ENCODE measurements around the gene PCSK5.
A peak's percentile ranks its signal among the peaks of the same experiment; 100 is the strongest.
"Not testable (repeated sequence)": the region's sequence is repeated elsewhere in the genome, so short reads cannot be mapped to it uniquely, and the experiment has no call there.

Gene PCSK5

DNA sequence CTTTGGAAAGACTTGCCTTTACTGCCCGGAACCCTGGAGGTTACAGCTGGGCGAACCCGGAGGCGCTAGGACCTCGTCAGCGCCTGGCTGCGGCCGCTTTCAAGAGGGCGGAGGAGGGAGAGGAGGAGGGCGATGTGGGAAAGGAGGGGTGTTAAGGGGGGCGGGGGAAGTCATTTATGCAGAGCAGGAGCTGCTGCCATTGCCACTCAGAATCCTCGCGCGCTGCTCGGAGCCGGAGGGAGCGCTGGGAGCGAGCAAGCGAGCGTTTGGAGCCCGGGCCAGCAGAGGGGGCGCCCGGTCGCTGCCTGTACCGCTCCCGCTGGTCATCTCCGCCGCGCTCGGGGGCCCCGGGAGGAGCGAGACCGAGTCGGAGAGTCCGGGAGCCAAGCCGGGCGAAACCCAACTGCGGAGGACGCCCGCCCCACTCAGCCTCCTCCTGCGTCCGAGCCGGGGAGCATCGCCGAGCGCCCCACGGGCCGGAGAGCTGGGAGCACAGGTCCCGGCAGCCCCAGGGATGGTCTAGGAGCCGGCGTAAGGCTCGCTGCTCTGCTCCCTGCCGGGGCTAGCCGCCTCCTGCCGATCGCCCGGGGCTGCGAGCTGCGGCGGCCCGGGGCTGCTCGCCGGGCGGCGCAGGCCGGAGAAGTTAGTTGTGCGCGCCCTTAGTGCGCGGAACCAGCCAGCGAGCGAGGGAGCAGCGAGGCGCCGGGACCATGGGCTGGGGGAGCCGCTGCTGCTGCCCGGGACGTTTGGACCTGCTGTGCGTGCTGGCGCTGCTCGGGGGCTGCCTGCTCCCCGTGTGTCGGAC, at the start of gene PCSK5:
TSS of gene PCSK5 (plus strand) at position 202 of the 805 bp plus-strand sequence. CDS start at position 711, 509 bp downstream.
- peak; percentile 67 for DNase-seq

DNA sequence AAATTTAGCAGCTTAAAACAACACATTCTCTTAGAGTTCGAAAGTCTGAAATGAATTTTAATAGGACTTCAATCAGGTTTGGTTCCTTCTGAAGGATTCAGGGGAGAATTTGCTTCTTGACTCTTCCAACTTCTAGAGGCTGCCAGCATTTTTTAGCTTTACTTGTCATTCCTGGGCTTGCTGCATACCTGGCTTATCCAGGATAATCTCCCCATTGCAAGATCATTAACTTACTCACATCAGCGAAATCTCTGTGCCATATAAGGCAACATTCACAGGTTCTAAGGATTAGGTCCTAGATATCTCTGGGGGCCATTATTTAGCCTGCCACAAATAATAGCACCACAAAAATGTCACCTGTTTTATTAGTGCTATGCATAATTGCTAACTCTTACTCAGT, 46.2 kb upstream of the PCSK5 start:
- no peak for DNase-seq

DNA sequence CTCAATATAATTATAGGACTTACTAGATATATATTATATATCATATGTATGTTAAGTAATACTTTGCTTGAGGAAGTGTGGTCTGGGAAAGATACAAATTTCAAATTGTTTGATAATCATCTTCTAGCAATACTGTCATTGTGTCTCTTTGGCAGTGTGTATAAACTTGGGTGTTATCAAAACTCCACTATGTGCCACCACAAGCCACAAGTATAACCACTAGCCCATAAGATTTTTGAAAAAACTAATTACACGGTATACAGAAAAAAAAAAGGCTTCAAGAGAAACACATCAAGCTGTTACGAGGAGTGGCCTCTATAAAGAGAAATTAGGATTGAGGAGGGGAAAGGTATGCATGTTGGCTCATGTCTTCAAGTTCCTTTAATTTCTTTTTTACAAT, 44.7 kb upstream of the PCSK5 start:
- no peak for DNase-seq

DNA sequence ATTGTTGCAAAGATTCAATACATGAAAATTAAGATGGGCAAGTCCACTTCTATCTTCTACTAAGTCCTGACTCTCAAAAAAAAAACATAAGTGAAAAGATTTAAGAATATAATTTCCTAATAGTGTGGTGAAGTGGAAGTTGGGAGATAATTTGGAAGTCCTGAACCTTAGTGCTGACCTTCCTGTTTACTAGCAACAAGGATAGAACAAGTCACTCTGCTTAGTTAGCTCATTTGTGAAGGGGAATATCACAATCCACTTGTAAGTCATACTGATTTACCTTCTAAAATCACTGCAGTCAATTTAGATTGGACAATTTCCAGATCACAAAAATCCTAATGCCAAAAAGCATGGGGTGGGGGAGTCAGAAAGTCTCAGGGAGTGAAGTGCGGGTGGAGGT, 43.4 kb upstream of the PCSK5 start:
- no peak for DNase-seq

DNA sequence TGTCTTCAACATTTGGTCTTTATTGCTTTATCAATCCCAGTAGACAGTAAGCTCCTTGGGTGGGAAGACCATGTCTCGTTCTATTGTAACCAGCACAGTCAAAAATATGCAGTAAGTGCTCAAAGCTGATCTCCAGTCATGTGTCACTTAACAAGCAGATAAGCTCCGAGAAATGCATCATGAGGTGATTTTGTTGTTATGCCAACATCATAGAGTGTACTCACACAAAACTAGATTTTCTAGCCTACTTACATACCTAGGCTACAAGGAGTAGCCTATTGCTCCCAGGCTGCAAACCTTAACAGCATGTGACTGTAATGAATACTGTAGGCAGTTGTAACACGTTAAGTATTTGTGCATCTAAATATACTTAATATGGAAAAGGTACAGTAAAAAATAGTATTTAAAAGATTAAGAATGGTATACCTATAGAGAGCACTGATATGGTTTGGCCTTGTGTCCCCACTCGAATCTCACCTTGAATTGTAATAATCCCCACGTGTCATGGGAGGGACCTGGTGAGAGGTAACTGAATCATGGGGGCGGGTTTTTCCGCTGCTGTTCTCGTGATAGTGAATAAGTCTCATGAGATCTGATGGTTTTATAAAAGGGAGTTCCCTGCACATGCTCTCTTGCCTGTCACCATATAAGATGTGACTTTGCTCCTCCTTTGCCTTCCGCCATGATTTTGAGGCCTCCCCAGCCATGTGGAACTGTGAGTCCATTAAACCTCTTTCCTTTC, 39.8 kb upstream of the PCSK5 start:
- DNase-seq, result no peak

DNA sequence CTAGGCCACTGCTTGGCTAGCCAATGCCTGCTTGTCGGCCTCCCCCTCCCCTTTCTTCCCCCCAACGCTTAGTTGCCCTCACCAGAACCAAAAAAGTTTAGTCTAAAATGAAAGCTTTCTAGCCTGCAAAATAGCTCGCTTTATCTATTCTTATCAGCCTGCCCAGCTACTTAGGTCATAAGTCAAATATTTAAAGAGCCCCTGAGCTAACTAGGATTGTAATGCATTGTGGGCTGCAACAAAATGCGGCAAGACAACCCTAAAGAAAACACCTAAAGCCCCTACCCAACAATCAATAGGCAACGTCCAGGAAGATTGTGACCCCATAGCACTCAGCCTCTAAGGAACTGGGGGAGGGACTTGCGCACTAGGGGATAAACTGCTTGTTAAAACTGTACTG, 38.6 kb upstream of the PCSK5 start:
- DNase-seq, result no peak

DNA sequence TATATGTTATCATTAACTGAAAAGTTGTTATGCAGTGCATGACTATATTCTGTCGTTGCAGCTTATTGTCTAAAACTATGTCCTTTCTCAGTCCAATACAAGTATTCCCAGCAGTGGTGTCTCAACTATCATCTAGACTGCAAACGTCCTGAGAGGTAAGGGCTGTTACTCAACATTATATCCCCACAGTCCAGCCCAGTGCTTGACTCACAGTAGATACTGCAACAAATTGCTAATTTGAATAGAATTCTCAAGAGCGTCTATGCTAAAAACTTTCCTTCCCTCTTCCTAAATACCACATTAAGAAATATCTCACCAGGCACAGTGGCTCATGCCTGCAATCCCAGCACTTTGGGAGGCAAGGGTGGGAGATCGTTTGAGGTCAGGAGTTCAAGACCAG, 37.7 kb upstream of the PCSK5 start:
- DNase-seq, result no peak

DNA sequence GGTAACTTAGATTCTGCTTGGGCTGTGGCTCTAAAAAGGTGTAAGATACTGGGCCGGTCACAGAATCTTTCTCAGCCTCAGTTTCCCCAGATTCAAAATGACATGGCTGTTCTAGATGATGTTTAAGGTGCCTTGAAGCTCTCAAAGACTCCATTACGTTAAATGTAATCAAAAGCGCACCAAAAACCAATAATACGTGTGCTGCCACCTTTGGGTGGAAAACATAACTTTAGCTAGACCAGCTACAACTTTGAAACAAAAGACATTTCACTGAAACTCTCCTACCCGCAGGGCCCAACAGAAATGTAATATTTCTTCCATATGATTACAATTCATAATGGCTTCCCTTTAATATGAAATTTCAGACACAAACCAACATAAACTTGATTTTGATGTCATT, 35.0 kb upstream of the PCSK5 start:
- no peak for DNase-seq

DNA sequence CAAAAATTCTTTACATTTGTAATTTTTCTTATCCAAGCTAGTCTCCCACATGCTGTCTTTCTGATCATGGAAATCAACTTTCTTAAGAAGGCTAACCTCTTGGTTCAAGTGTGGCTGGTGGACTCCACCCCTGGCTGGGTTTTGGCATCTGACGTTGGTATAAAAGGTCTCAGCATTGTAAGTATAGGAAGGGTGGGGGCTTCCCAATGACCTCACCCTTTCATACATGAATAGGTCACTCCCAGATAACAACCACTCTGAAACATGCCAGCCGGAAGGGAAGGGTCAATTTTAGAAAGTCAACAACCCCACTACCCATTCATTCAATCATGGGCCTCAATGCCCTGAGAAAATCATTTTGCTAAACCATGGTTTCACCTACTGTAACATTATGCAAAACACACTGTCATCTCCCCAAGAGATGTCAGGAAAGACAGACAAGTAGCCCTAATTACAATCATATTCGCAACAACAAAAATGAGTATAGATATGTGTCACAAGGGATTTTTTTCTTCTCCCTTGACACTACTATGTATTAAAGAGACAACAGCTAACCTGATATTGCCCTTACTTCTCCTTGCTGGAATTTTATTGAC, 31.9 kb upstream of the PCSK5 start:
- DNase-seq, result no peak

DNA sequence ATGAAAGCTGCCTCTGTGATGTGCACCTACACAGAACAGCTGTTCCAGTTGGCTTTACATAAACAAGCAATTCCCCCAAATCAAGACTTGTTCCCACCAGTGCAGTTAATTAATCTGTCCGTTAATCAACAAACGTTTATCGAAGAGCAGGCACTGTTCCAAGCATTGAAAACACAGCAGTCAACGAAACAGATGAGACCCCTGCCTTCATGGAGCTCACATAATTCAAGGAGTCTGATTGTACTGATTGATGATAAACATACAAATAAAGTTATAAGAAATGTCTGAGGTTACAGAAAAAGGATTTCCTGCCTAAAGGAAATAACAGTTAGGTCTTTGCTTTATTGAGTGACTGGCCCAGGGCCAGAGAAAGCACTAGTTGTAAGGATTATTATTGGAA, 26.2 kb upstream of the PCSK5 start:
- no peak for DNase-seq

DNA sequence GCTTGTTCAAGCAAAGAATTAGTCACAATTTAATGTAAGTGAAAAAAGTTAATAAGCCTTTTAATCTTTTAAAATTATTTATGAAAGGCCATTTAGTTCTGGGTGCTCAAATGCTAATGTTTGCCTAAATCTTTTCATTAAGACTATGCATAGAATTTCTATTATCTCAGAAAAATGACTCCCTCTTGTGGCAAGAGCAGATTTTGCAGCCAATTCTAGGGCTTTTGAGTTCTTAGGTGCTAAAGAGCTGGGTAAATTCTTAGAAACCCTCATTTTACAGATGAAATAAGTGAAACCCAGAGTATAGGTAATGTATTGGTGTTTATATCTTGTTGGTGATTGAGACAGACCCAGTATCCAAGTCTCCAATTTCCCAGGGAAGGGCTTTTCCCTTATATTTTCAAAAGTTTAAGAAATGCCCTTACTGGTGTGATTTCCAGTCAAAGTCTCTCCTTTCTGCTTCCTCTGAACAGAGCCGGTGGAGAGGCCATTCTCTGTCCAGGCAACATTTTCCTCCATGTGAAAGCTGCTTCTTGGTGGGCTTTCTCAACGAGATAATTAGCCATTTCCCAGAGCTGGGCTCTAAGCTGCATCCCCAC, 24.1 kb upstream of the PCSK5 start:
- DNase-seq, result no peak

DNA sequence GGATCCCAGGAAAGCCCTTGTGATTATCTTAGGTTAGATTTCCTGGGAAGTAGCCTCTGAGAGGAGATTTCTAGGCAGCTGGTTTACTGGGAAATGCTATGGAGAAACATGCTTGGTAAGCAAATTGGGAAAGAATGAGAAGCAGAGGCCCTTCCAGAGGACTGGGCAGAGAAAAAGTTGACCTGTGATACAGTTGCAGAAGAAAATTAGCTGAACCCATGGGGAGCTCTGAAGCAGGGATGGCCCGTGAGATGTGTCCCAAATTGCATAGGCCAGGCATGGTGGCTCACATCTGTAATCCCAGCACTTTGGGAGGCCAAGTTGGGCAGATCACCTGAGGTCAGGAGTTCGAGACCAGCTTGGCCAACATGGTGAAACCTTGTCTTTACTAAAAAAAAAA, 21.9 kb upstream of the PCSK5 start:
- not testable (repeated sequence) for DNase-seq

DNA sequence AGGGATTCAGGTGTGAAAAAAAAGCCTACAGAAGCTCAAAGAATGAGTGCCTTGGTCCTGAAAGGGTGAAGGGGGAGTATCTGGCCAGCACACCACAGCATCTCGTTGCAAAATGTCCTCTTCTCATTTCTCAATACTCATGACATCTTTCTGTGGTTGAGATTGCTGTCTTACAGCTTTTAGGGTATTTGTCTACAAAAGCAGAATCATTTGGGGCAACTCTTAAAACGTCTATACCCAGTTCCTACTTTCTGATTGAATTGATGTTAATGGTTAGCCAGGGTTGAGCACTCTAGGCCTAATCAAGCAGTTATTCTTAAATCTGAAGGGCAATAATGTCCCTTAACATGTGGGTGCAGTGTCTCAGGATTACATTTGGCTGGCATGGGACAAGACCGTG, 21.2 kb upstream of the PCSK5 start:
- no peak for DNase-seq

DNA sequence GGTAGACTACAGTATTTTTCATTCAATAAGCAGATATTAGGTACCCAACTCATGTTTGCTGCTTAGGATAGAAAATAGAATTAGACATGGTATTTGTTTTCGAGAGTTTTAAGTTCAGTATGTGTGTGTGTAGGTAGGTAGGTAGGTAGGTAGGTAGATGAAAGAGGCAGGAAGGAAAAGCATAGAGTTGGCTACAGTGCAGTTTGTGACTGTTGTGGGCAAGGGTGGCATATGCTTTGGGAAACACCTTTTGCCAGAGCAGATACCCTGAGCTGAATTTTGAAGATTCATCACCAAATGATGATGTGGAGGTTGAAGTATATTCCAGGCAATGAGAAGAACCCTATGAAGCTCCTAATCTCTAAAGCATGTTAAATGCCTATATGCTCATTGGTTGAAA, 20.0 kb upstream of the PCSK5 start:
- DNase-seq, result no peak

DNA sequence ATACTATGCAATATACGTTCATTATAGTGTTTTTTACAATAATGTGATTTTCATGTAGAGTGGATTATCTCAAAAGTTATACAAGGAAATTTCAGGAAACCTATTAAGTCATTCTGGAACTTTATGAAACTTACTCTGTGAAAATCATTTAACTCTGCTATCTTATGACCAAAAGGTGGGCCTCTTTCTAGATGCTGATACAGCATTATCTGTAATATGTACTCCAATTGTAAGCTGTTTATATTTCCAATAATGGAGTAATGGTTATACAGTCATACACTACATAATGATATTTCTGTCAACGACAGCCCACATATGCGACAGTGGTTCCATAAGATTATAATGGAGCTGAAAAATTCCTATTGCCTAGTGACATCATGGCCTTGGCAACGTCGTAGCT, 18.8 kb upstream of the PCSK5 start:
- DNase-seq, result no peak

DNA sequence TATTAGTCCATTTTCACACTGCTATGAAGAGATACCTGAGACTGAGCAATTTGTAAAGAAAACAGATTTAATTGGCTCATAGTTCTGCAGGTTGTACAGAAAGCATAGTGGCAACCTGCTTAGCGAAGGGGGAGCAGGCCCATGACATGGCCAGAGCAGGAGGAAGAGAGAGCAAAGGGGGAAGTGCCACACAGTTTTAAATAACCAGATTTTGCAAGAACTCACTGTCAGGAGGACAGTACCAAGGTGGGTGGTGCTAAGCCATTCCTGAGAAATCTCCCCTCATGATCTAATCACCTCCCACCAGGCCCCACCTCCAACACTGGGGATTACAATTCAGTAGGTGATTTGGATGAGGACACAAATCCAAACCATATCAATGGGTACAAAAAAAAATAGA, 16.8 kb upstream of the PCSK5 start:
- DNase-seq, result no peak

DNA sequence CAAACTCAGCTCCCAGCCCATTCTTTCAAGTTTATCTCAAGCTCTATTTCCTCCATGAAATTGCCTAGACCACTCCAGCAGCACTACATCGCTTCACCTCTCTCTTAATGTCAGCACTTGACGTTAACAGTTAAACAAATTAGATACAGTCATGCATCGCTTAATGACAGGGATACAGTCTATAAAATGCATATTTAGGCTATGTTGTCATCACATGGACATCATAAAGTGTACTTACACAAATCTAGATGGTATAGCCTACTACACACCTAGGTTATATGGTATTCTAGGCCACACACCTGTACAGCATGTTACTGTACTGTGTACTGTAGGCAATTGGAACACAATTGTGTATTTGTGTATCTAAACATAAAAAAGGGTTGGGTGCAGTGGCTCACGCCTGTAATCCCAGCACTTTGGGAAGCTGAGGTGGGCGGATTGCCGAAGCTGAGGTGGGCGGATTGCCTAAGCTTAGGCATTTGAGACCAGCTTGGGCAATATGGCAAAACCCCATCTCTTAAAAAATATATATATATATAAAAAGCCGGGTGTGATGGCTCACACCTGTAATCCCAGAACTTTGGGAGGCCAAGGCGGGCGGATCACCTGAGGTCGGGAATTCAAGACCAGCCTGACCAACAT, 13.4 kb upstream of the PCSK5 start:
- no peak for DNase-seq

DNA sequence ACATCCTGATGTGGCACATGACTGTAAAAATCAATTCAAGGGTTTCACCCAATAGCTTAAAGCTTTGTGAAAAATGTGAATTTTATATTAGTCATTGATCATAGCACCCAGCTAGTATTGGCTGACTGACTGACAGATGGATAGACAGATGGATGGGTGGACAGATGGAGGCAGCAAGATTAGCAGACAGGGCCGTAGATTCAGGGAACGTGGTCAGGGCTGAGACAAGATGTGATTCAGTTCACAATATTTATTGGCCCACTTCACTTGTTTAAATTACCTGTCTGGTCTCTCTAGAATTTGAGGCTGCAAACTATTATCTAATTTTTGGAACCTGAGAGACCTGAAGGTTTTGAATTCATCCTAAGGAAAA, 12.0 kb upstream of the PCSK5 start:
- no peak for DNase-seq

DNA sequence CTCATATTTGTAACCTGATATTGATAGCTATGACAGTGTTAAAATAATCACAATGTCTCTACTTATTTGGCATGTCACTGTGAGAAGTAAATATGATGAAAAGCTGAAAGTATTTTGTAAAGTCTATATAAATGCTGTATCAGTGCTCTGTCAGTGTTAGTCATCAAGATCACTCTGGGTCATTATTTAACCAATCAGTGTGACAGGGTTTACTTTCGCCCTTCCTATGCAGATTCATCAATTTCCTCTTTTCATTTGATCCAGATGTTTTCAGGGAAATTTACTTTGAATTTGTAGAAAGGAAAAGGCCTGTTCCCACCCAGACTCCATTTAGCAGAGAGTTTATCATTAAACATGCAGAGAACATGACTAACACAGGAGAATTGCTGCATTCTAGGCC, 9.9 kb upstream of the PCSK5 start:
- no peak for DNase-seq

DNA sequence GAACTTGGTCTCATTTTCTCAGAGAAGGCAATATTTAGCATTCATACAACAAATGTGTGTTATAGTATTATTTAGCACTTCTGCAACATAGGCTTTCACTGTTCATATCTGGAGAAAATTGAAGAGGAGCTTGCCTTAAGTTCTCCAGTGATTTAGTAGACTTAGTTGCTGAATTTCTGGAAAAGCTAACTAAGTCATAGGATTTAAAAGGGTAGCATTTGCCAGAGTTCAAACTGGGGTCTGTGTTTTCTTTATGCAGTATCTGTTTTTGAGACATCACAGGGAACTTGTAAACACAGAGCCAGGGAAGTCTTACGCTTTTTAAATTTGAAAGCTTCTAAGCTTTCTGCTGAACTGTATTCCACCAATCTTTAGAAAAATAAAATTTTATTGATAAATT, 8.7 kb upstream of the PCSK5 start:
- no peak for DNase-seq

DNA sequence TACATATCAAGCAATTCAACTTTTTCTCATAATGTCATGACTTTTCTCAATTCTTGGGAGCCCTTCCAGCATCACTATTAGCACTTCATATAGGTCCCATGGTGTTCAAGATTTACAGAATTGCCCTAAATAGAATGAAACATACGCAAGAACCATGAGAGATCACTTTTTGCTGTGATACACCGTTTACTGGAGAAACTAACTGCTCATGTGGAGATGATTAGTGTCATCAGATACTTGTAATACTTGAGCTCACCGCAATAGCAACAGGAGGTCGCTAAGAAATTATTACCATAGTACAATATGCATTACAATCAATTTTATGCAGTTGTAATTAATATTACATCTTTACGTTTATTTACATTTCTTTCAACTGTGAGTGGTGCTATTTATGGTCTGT, 4.8 kb upstream of the PCSK5 start:
- no peak for DNase-seq

DNA sequence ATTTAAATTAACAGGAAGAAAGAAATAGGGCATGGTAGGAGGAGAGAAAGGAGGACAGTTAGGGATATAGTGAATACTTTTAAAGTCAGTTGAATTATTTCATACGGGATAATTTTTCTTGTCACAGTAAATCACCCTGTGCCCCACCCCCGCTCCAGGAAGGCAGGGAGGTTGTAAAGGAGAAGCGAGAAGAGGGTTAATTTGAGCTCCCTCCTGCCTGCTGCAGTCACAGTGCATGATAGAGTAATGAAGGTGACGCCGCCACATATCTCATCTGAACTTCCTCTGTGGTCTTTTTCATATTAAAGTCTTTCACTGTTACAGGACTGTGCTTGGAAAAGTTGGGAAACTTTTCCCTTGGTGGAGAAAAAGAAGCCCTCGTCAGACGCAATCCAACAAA, 896 bp upstream of the PCSK5 start:
- no peak for DNase-seq

DNA sequence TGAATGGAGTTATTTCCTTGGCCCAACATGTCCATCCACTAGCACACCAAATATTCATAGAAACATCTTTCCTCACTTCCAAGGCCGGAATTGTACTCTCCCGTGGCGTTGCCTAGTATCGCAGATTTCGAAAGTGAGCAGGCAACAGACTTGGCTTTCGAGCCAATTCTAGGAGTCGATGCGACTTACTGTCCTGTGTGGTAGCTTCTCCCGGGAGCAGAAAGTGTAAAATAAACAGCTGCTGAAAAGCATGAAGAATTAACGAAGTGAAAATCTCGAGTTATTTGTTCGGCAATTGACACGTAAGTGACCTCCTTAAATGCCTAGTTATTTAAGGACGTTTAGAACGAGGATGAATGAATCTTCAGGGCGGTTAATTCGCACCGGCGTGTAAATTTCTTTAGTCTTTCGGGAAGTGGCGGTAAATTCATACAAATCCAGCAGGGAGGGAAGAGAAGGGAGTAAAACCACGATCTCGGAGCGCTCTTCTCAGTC, 449 bp upstream of the PCSK5 start:
- peak; percentile 39 for DNase-seq

Measured in NCI-H748 treated with DMSO at 0.1 percent for 48 hours (cell line).